K562 (cell line): ENCODE measurements around the gene CTIF. TPM values are rescaled to one million over a fixed set of nuclear protein-coding genes. Genes with fewer than 3 reads are reported as not detected.

Experiments used
- CBFA2T3 ChIP-seq: fragments of 450-650 bp; IDR thresholded peaks from 2 replicates; pipeline ENCODE4 v1.6.1; 2017
- MGA ChIP-seq: fragments of 450-650 bp; IDR thresholded peaks from 2 replicates; pipeline ENCODE4 v1.6.1; 2016; ENCODE audit warnings: mild to moderate bottlenecking, moderate library complexity
- polyA plus RNA-seq, 8 experiments: library from polyadenylated mRNA; depleted of rRNA in 4 of 8; stranded (reverse) in 5 of 8; unstranded in 3 of 8; fragments of >200 nt; fragmentation: Nextera tagmentation in 2 of 8; fragmentation: Illumina TruSeq in 1 of 8; extraction: Ambion mirVana in 2 of 8; extraction: Trizol in 1 of 8; gene quantifications; 2 replicates each; pipeline versions ENCODE4 v1.2.1 to v1.2.3, GENCODE V29; 2011 to 2014; ENCODE audit warnings: inconsistent platforms in 1 of 8, missing spikeins in 1 of 8
- total RNA-seq, 7 experiments: library from RNA; depleted of rRNA in 6 of 7; stranded (reverse); fragments of >200 nt in 6 of 7; fragmentation: Illumina TruSeq in 2 of 7; extraction: Trizol in 2 of 7; gene quantifications; 2 replicates each; pipeline versions ENCODE4 v1.2.1 to v1.2.3, GENCODE V29; 2011 to 2021; ENCODE audit warnings: low replicate concordance in 1 of 7

Gene CTIF
- total and polyA plus RNA-seq, 9 of the 15 experiments (the other 6 are each of a cell fraction or from before 2014, with no cell fraction given) = 0.17 to 11.5 (median 2.2) TPM

GRCh38 chr18:48675352-48675761 lies 136.5 kb downstream of the CTIF start (continued):
- TF ChIP-seq MGA (no peak), CBFA2T3 (no peak)
